ENCODE data around the gene SLC22A14.
"Not testable (repeated sequence)": the region's sequence is repeated elsewhere in the genome, so short reads cannot be mapped to it uniquely, and the experiment has no call there.

DNA sequence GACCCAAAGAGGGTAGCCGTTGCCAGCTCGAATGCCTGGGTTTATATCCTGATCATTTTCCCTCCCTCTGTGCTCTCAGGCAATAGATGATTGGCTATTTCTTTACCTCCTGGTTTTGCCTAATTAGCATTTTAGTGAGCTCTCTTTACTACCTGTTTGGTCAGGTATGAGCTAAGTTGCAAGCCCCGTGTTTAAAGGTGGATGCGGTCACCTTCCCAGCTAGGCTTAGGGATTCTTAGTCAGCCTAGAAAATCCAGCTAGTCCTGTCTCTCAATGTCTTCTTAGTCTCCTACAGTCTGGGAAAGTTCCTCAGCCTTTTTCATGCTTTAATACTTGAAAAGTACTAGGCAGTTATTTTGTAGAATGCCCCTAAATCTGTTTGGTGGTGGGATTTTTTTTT lies 15.0 kb downstream of the SLC22A14 start:
- not testable (repeated sequence) for TF ChIP-seq POLR2A (IDR thresholded peaks at IDR 0.05; ENCODE audit: extremely low read depth, insufficient read length)
- TF ChIP-seq, protein P1, sequence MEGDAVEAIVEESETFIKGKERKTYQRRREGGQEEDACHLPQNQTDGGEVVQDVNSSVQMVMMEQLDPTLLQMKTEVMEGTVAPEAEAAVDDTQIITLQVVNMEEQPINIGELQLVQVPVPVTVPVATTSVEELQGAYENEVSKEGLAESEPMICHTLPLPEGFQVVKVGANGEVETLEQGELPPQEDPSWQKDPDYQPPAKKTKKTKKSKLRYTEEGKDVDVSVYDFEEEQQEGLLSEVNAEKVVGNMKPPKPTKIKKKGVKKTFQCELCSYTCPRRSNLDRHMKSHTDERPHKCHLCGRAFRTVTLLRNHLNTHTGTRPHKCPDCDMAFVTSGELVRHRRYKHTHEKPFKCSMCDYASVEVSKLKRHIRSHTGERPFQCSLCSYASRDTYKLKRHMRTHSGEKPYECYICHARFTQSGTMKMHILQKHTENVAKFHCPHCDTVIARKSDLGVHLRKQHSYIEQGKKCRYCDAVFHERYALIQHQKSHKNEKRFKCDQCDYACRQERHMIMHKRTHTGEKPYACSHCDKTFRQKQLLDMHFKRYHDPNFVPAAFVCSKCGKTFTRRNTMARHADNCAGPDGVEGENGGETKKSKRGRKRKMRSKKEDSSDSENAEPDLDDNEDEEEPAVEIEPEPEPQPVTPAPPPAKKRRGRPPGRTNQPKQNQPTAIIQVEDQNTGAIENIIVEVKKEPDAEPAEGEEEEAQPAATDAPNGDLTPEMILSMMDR (IDR thresholded peaks at IDR 0.05; ENCODE audit: low read depth, low read length), result not testable (repeated sequence)
